ENCODE results near the gene HTT-AS.

Gene HTT-AS

GRCh38 chr4:3087115-3087797, 12.9 kb upstream of the HTT-AS start:
- DNase-seq, result no peak

GRCh38 chr4:3085948-3086670, 11.8 kb upstream of the HTT-AS start:
- DNase-seq, result no peak

GRCh38 chr4:3083732-3084131, 9.4 kb upstream of the HTT-AS start:
- DNase-seq, result no peak

- no peak for DNase-seq
Measured at GRCh38 chr4:3082925-3083515, 8.7 kb upstream of the HTT-AS start.

GRCh38 chr4:3079694-3080123, 5.4 kb upstream of the HTT-AS start:
- no peak for DNase-seq

GRCh38 chr4:3077796-3078195, 3.5 kb upstream of the HTT-AS start:
- no peak for DNase-seq

- no peak for DNase-seq
Measured at GRCh38 chr4:3075652-3075981, 1.3 kb upstream of the HTT-AS start.

GRCh38 chr4:3074846-3075651, 711 bp upstream of the HTT-AS start:
- DNase-seq, result peak; percentile 79

- DNase-seq, result no peak
Measured at GRCh38 chr4:3073158-3074077, 920 bp downstream of the HTT-AS start.

GRCh38 chr4:3071811-3072210, 2.5 kb downstream of the HTT-AS start:
- no peak for DNase-seq

GRCh38 chr4:3070709-3071500, 3.4 kb downstream of the HTT-AS start:
- DNase-seq, result no peak

- DNase-seq, result no peak
Measured at GRCh38 chr4:3069661-3070199, 4.6 kb downstream of the HTT-AS start.

- DNase-seq, result no peak
Measured at GRCh38 chr4:3067473-3068001, 6.8 kb downstream of the HTT-AS start.

GRCh38 chr4:3066836-3067400, 7.4 kb downstream of the HTT-AS start:
- no peak for DNase-seq

GRCh38 chr4:3065551-3065950, 8.8 kb downstream of the HTT-AS start:
- no peak for DNase-seq

GRCh38 chr4:3062471-3062870, 11.9 kb downstream of the HTT-AS start:
- no peak for DNase-seq

- DNase-seq, result no peak
Measured at GRCh38 chr4:3060946-3061345, 13.4 kb downstream of the HTT-AS start.

- no peak for DNase-seq
Measured at GRCh38 chr4:3059943-3060342, 14.4 kb downstream of the HTT-AS start.

- no peak for DNase-seq
Measured at GRCh38 chr4:3054169-3054759, 20.1 kb downstream of the HTT-AS start.
